Mucosa of gallbladder (tissue), 1 donor: ENCODE results near the gene DUSP9. TPM values are rescaled to one million over a fixed set of nuclear protein-coding genes. Genes with fewer than 3 reads are reported as not detected.
"Not testable (repeated sequence)": the region's sequence is repeated elsewhere in the genome, so short reads cannot be mapped to it uniquely, and the experiment has no call there.

Experiments used
- DNase-seq: peaks from one replicate; pipeline ENCODE4 v3.0.0-alpha.2; 2020; ENCODE audit warnings: low spot score
- total RNA-seq: library from RNA; stranded (reverse); gene quantifications from one replicate; pipeline ENCODE4 v1.2.1, GENCODE V29; 2021
- donor health status: DM: no; HTN: no; CAD: no.

DUSP9 gene
- total RNA-seq, 1 donor from 2014 or later = 0.12 TPM

- no peak for DNase-seq
Observed at GRCh38 chrX:153692611-153693156, 45.7 kb downstream of the DUSP9 start.

GRCh38 chrX:153693216-153694086 lies 46.4 kb downstream of the DUSP9 start:
- DNase-seq = no peak

GRCh38 chrX:153694256-153694655 lies 47.3 kb downstream of the DUSP9 start:
- not testable (repeated sequence) for DNase-seq

GRCh38 chrX:153694687-153695270 lies 47.8 kb downstream of the DUSP9 start:
- no peak for DNase-seq

GRCh38 chrX:153696100-153696499 lies 49.1 kb downstream of the DUSP9 start:
- no peak for DNase-seq

- DNase-seq = not testable (repeated sequence)
Observed at GRCh38 chrX:153696538-153696937, 49.5 kb downstream of the DUSP9 start.

GRCh38 chrX:153696986-153697722 lies 50.2 kb downstream of the DUSP9 start:
- not testable (repeated sequence) for DNase-seq

- DNase-seq = no peak
Observed at GRCh38 chrX:153697924-153698865, 51.2 kb downstream of the DUSP9 start.

- DNase-seq = peak; percentile 52
Observed at GRCh38 chrX:153699210-153699783, 52.3 kb downstream of the DUSP9 start.

- not testable (repeated sequence) for DNase-seq
Observed at GRCh38 chrX:153699784-153700371, 52.9 kb downstream of the DUSP9 start.

- DNase-seq = no peak
Observed at GRCh38 chrX:153700376-153700945, 53.5 kb downstream of the DUSP9 start.

Other genes with a start within 250 kb of the DUSP9 start
- gene PNMA6E, start 245.9 kb upstream of the DUSP9 start, total RNA-seq = not detected
- gene ZFP92, start 235.7 kb upstream of the DUSP9 start, total RNA-seq = 0.60 TPM
- 0.63 TPM for gene TREX2, start 201.1 kb upstream of the DUSP9 start, total RNA-seq
- gene HAUS7, start 176.6 kb upstream of the DUSP9 start, total RNA-seq = 22.4 TPM
- gene BGN, start 152.2 kb upstream of the DUSP9 start, total RNA-seq = 204 TPM
- gene ATP2B3, start 129.6 kb upstream of the DUSP9 start, total RNA-seq = not detected
- 14.9 TPM for gene CCNQ, start 48.1 kb upstream of the DUSP9 start, total RNA-seq
- 28.3 TPM for gene PNCK, start 26.6 kb downstream of the DUSP9 start, total RNA-seq
- gene SLC6A8, start 40.7 kb downstream of the DUSP9 start, total RNA-seq = 165 TPM
- gene BCAP31, start 77.2 kb downstream of the DUSP9 start, total RNA-seq = 221 TPM
- 18.6 TPM for gene ABCD1, start 77.7 kb downstream of the DUSP9 start, total RNA-seq
- gene PLXNB3, start 117.0 kb downstream of the DUSP9 start, total RNA-seq = 65.3 TPM
- 5.8 TPM for gene SRPK3, start 133.8 kb downstream of the DUSP9 start, total RNA-seq
- gene IDH3G, start 147.2 kb downstream of the DUSP9 start, total RNA-seq = 51.5 TPM
- 401 TPM for gene SSR4, start 147.5 kb downstream of the DUSP9 start, total RNA-seq
- 15.1 TPM for gene PDZD4, start 183.3 kb downstream of the DUSP9 start, total RNA-seq
- gene L1CAM, start 239.0 kb downstream of the DUSP9 start, total RNA-seq = 10.0 TPM